ENCODE data around the gene SESN2.

Gene SESN2

GRCh38 chr1:28256197-28256827 lies 3.0 kb upstream of the SESN2 start:
- DNase-seq = no peak

- no peak for DNase-seq
Observed at GRCh38 chr1:28257736-28258135, 1.6 kb upstream of the SESN2 start.

- DNase-seq = no peak
Observed at GRCh38 chr1:28258628-28259251, 578 bp upstream of the SESN2 start.

GRCh38 chr1:28259934-28260802 lies 850 bp downstream of the SESN2 start:
- peak in 1 of 2 experiments; percentile 53 for DNase-seq

- DNase-seq = no peak
Observed at GRCh38 chr1:28260803-28261174, 1.5 kb downstream of the SESN2 start.

GRCh38 chr1:28264897-28265296 lies 5.6 kb downstream of the SESN2 start:
- DNase-seq = no peak

GRCh38 chr1:28265577-28265976 lies 6.3 kb downstream of the SESN2 start:
- DNase-seq = no peak

- no peak for DNase-seq
Observed at GRCh38 chr1:28266920-28267322, 7.6 kb downstream of the SESN2 start.

- no peak for DNase-seq
Observed at GRCh38 chr1:28267633-28268032, 8.3 kb downstream of the SESN2 start.

- no peak for DNase-seq
Observed at GRCh38 chr1:28269529-28269928, 10.2 kb downstream of the SESN2 start.

- no peak for DNase-seq
Observed at GRCh38 chr1:28272215-28272852, 13.0 kb downstream of the SESN2 start.

- DNase-seq = no peak
Observed at GRCh38 chr1:28273216-28273860, 14.0 kb downstream of the SESN2 start.

GRCh38 chr1:28278763-28279162 lies 19.4 kb downstream of the SESN2 start:
- DNase-seq = no peak

- DNase-seq = no peak
Observed at GRCh38 chr1:28279721-28280120, 20.4 kb downstream of the SESN2 start.

- no peak for DNase-seq
Observed at GRCh38 chr1:28280501-28280900, 21.2 kb downstream of the SESN2 start.

- no peak for DNase-seq
Observed at GRCh38 chr1:28280977-28281381, 21.7 kb downstream of the SESN2 start.

GRCh38 chr1:28281608-28282425 lies 22.5 kb downstream of the SESN2 start:
- no peak for DNase-seq

GRCh38 chr1:28282426-28283407 lies 23.4 kb downstream of the SESN2 start:
- no peak for DNase-seq

GRCh38 chr1:28286111-28286510 lies 26.8 kb downstream of the SESN2 start:
- DNase-seq = no peak

GRCh38 chr1:28288487-28288886 lies 29.2 kb downstream of the SESN2 start:
- no peak for DNase-seq

- no peak for DNase-seq
Observed at GRCh38 chr1:28290851-28291250, 31.5 kb downstream of the SESN2 start.
